Activated T-cell treated with anti-CD3 and anti-CD28 coated beads for 24 hours (primary cell): ENCODE results near the gene MAGEL2.
"Not testable (repeated sequence)": the region's sequence is repeated elsewhere in the genome, so short reads cannot be mapped to it uniquely, and the experiment has no call there.

Source experiments
- DNase-seq: peaks from one replicate; pipeline ENCODE4 v3.0.0-alpha.2; 2020; ENCODE audit warnings: low read depth

MAGEL2 gene

DNA sequence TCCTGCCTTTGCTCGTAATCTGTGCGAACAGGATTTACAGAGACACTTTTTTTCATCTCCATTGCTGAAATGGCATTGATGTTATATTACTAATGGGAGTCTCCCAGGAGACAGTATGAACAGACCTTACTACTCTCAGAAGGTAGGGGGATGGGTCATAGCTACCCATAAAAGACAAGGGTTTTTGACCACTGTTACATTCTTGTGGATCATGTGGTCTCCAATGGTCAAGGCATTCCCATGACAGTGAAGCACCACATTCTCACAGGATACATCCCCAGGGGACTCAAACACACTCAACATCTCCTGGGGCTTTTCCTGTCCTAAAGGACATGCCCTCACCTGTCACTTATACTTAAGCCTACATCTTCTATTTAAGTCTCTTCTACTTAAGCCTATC lies 41.4 kb downstream of the MAGEL2 start:
- DNase-seq: no peak

DNA sequence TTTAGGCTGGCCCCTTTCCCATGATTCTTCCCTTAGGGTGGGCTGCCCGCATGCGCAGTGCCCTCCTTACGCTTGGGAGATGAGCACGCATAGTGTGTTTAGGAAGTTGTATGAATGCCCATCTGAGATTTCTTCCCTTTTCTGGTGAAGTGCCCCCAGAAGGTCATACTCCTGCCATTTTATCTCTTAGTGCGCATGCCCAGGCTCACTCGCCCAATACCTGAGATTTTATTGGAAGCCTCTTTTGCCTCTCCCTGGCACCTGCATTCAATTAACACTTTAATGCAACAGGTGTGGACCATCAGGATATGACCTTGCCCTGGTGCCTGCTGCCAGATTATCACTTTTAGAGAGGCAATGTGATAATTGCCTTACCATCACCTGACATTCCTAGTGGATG lies 45.5 kb downstream of the MAGEL2 start:
- DNase-seq: no peak

DNA sequence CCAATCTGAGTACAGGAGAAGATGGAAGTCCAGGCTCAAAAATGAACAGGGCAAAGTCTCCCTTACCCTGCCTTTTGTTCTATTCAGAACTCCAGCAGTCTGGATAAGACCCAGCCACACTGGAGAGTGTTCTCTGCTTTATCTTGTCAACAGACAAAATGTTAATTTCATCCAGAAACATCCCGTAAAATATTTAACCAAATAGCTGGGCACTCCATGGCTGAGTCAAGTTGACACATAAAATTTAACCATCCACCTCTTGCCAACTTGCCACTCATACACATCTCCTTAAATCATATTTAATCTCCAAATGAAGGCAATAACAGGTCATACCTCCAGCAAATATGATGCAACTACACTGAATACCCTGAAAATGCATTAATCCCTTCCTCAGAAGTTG lies 48.6 kb downstream of the MAGEL2 start:
- no peak for DNase-seq

DNA sequence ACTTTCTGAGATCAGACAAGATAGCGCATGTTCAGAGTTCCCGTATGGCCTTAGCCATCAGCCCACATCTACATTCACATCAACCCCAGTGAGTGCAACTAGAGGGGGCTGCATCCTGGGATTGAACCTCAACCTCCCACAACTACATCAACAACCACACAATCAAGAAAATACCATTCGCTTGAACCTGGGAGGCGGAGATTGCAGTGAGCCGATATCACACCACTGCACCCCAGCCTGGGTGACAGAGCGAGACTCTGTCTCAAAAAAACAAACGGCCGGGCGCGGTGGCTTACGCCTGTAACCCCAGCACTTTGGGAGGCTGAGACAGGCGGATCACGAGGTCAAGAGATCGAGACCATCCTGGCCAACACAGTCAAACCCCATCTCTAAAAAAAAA lies 50.4 kb downstream of the MAGEL2 start:
- not testable (repeated sequence) for DNase-seq

DNA sequence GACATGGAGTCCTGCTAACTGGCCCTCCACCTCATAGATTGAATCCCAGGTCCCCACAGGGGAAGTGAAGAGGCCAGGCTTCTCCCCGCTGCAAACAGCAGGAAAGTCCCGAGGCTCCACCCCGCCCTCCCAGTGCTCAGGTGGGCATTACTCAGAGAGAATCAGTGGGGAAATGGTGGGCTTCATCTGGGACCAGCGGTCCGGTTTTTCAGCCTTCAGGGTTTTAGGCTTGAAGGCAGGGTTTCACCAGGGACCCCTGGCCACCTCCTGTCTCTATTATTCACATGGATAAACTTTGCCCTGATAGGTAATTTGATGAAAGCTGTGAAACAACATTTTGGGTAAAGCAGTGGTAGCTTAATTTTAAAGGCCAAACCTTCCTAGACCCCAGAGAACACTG lies 50.9 kb downstream of the MAGEL2 start:
- no peak for DNase-seq

DNA sequence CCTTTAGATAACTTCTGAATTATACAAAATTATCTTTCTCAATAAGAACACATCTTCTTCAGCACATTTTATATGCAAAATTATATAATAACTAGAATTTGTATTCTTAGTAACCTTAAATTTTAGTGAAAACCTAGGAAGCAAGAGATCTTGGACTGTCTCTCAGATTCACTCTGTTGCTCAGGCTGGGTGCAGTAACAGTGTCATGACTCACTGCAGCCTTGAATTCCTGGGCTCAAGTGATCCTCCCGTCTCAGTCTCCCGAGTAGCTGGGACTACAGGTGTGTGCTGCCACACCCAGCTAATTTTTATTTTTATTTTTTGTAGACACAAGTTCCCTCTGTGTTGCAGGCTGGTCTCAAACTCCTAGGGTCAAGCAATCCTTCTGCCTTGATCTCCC lies 52.3 kb downstream of the MAGEL2 start:
- DNase-seq: no peak

DNA sequence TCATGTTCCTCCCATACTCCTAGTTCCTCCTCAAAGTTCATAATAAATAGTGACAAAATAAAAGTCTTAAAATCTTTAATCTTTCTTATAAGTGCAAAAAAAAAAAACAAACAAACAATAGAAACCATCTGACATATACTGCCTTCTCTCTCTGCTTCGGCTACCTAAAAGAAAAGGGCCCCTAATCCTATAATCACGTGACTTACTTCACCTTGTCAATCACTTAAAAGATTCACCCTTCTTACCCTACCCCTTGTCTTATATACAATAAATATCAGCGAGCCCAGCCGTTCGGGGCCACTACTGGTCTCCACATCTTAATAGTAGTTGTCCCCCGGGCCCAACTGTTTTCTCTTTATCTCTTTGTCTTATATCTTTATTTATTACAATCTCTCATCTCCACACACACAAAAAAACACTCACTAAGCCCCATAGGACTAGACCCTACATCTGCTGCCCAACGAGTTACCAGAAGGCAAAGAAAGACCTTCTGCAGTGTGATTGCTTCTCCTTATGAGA lies 53.4 kb downstream of the MAGEL2 start:
- no peak for DNase-seq
